Epidermal melanocyte (primary cell): ENCODE measurements around the gene SAMD4A.

Experiments
- DNase-seq: peaks from one replicate; pipeline ENCODE4 v3.0.0; 2011; ENCODE audit warnings: low spot score; ENCODE audit not compliant: insufficient read length

SAMD4A gene

GRCh38 chr14:54566410-54567223, at the start of gene SAMD4A:
Gene SAMD4A (plus strand): TSS chr14:54567128. CDS start chr14:54567917, 789 bp downstream.
- DNase-seq = peak; percentile 43

GRCh38 chr14:54524410-54524809, 42.5 kb upstream of the SAMD4A start:
- no peak for DNase-seq

GRCh38 chr14:54528973-54529372, 38.0 kb upstream of the SAMD4A start:
- DNase-seq = no peak

- DNase-seq = no peak
These were observed 37.1 kb upstream of the SAMD4A start for GRCh38 chr14:54529811-54530210.

- DNase-seq = no peak
These were observed 34.6 kb upstream of the SAMD4A start for GRCh38 chr14:54532111-54533012.

GRCh38 chr14:54533100-54533499, 33.8 kb upstream of the SAMD4A start:
- DNase-seq = no peak

GRCh38 chr14:54535126-54535525, 31.8 kb upstream of the SAMD4A start:
- DNase-seq = no peak

GRCh38 chr14:54535646-54536045, 31.3 kb upstream of the SAMD4A start:
- no peak for DNase-seq

- DNase-seq = no peak
These were observed 29.3 kb upstream of the SAMD4A start for GRCh38 chr14:54537651-54538050.

- DNase-seq = no peak
These were observed 28.9 kb upstream of the SAMD4A start for GRCh38 chr14:54538055-54538454.

GRCh38 chr14:54547583-54547982, 19.3 kb upstream of the SAMD4A start:
- DNase-seq = no peak

- no peak for DNase-seq
These were observed 18.4 kb upstream of the SAMD4A start for GRCh38 chr14:54548491-54548890.

GRCh38 chr14:54549862-54550261, 17.1 kb upstream of the SAMD4A start:
- DNase-seq = no peak

- no peak for DNase-seq
These were observed 16.4 kb upstream of the SAMD4A start for GRCh38 chr14:54550514-54550913.

GRCh38 chr14:54554401-54554800, 12.5 kb upstream of the SAMD4A start:
- no peak for DNase-seq

- no peak for DNase-seq
These were observed 11.3 kb upstream of the SAMD4A start for GRCh38 chr14:54555651-54556050.

GRCh38 chr14:54556535-54556934, 10.4 kb upstream of the SAMD4A start:
- no peak for DNase-seq

GRCh38 chr14:54562334-54562733, 4.6 kb upstream of the SAMD4A start:
- DNase-seq = no peak

- DNase-seq = no peak
These were observed 2.7 kb upstream of the SAMD4A start for GRCh38 chr14:54564071-54564867.

GRCh38 chr14:54564868-54565784, 1.8 kb upstream of the SAMD4A start:
- peak; percentile 38 for DNase-seq
